ENCODE results near the gene CYSLTR2. TPM values are rescaled to one million over a fixed set of nuclear protein-coding genes. Genes with fewer than 3 reads are reported as not detected.

The CYSLTR2 gene
- total RNA-seq, 1 donor from 2014 or later, result 2.1 TPM

- no peak overlapping the region for H3K4me3 ChIP-seq (ENCODE audit: insufficient read depth, low read depth, low read length)
- TF ChIP-seq EZH2 (IDR thresholded peaks at IDR 0.05; ENCODE audit: insufficient read depth, low read length) (no peak), CTCF (IDR thresholded peaks at IDR 0.05; ENCODE audit: insufficient read depth, low read depth, low read length) (no peak)
- H3K4me2 ChIP-seq (ENCODE audit: low read length), result no peak overlapping the region
- no peaks in the 10 kb centered on the region for H3K4me1 ChIP-seq (ENCODE audit: insufficient read depth, low read length)
- H3K27ac ChIP-seq (ENCODE audit: low read depth, low read length), result no peak overlapping the region
- no peaks in the 10 kb centered on the region for H4K20me1 ChIP-seq (ENCODE audit: insufficient read depth, low read length)
- H3K36me3 Mint-ChIP-seq (ENCODE audit: low read depth, unreplicated experiment), result no peaks in the 10 kb centered on the region
- no peak overlapping the region for H3K4me3 Mint-ChIP-seq (ENCODE audit: unreplicated experiment)
- no peak overlapping the region for H2AFZ ChIP-seq (ENCODE audit: low read depth, low read length)
- H3K27me3 Mint-ChIP-seq (ENCODE audit: low read depth, unreplicated experiment), result no peaks in the 10 kb centered on the region
- no peaks in the 10 kb centered on the region for H3K36me3 ChIP-seq (ENCODE audit: insufficient read depth, low read length)
- no peaks in the 10 kb centered on the region for H3K79me2 ChIP-seq (ENCODE audit: insufficient read depth, low read length)
- no peak overlapping the region for H3K9ac ChIP-seq (ENCODE audit: low read length)
- H3K27ac Mint-ChIP-seq (ENCODE audit: unreplicated experiment), result no peak overlapping the region
- peaks cover 4% of the 10 kb centered on the region for H3K27me3 ChIP-seq (ENCODE audit: insufficient read depth, low read length)
- peaks cover 2% of the 10 kb centered on the region for H3K4me1 Mint-ChIP-seq (ENCODE audit: low read depth, unreplicated experiment)
- FAIRE-seq (no peak), DNase-seq (ENCODE audit: low read depth) (no peak)
- no peaks in the 10 kb centered on the region for H3K9me3 Mint-ChIP-seq (ENCODE audit: unreplicated experiment)
- no peaks in the 10 kb centered on the region for H3K9me3 ChIP-seq (ENCODE audit: insufficient read depth, low read depth, low read length)
These were observed 2.9 kb downstream of the CYSLTR2 start for GRCh38 chr13:48656608-48657007.

- H3K9ac ChIP-seq (ENCODE audit: low read length), result no peak overlapping the region
- H3K4me1 ChIP-seq (ENCODE audit: insufficient read depth, low read length), result no peaks in the 10 kb centered on the region
- H3K79me2 ChIP-seq (ENCODE audit: insufficient read depth, low read length), result no peaks in the 10 kb centered on the region
- no peaks in the 10 kb centered on the region for H3K36me3 Mint-ChIP-seq (ENCODE audit: low read depth, unreplicated experiment)
- no peak overlapping the region for H3K27ac ChIP-seq (ENCODE audit: low read depth, low read length)
- FAIRE-seq (no peak), DNase-seq (ENCODE audit: low read depth) (no peak)
- H3K36me3 ChIP-seq (ENCODE audit: insufficient read depth, low read length), result no peaks in the 10 kb centered on the region
- no peaks in the 10 kb centered on the region for H3K27me3 ChIP-seq (ENCODE audit: insufficient read depth, low read length)
- no peak overlapping the region for H2AFZ ChIP-seq (ENCODE audit: low read depth, low read length)
- no peaks in the 10 kb centered on the region for H4K20me1 ChIP-seq (ENCODE audit: insufficient read depth, low read length)
- H3K9me3 Mint-ChIP-seq (ENCODE audit: unreplicated experiment), result peaks cover 3% of the 10 kb centered on the region
- no peak overlapping the region for H3K4me3 ChIP-seq (ENCODE audit: insufficient read depth, low read depth, low read length)
- no peak overlapping the region for H3K27ac Mint-ChIP-seq (ENCODE audit: unreplicated experiment)
- no peaks in the 10 kb centered on the region for H3K4me1 Mint-ChIP-seq (ENCODE audit: low read depth, unreplicated experiment)
- H3K9me3 ChIP-seq (ENCODE audit: insufficient read depth, low read depth, low read length), result no peaks in the 10 kb centered on the region
- H3K4me2 ChIP-seq (ENCODE audit: low read length), result no peak overlapping the region
- H3K27me3 Mint-ChIP-seq (ENCODE audit: low read depth, unreplicated experiment), result no peaks in the 10 kb centered on the region
- no peak overlapping the region for H3K4me3 Mint-ChIP-seq (ENCODE audit: unreplicated experiment)
- TF ChIP-seq CTCF (IDR thresholded peaks at IDR 0.05; ENCODE audit: insufficient read depth, low read depth, low read length) (no peak), EZH2 (IDR thresholded peaks at IDR 0.05; ENCODE audit: insufficient read depth, low read length) (no peak)
These were observed 6.8 kb downstream of the CYSLTR2 start for GRCh38 chr13:48660361-48661076.

GRCh38 chr13:48661107-48661506 is 7.4 kb downstream of the CYSLTR2 start:
- TF ChIP-seq EZH2 (IDR thresholded peaks at IDR 0.05; ENCODE audit: insufficient read depth, low read length), result no peak
- no peak for TF ChIP-seq CTCF (IDR thresholded peaks at IDR 0.05; ENCODE audit: insufficient read depth, low read depth, low read length)
- no peak overlapping the region for H3K4me3 ChIP-seq (ENCODE audit: insufficient read depth, low read depth, low read length)
- no peak for DNase-seq (ENCODE audit: low read depth)
- peaks cover 3% of the 10 kb centered on the region for H3K9me3 Mint-ChIP-seq (ENCODE audit: unreplicated experiment)
- no peak for FAIRE-seq
- no peaks in the 10 kb centered on the region for H3K4me1 Mint-ChIP-seq (ENCODE audit: low read depth, unreplicated experiment)
- H3K36me3 ChIP-seq (ENCODE audit: insufficient read depth, low read length), result no peaks in the 10 kb centered on the region
- H3K4me2 ChIP-seq (ENCODE audit: low read length), result no peak overlapping the region
- H3K36me3 Mint-ChIP-seq (ENCODE audit: low read depth, unreplicated experiment), result no peaks in the 10 kb centered on the region
- no peaks in the 10 kb centered on the region for H3K79me2 ChIP-seq (ENCODE audit: insufficient read depth, low read length)
- no peaks in the 10 kb centered on the region for H3K27me3 Mint-ChIP-seq (ENCODE audit: low read depth, unreplicated experiment)
- H3K9me3 ChIP-seq (ENCODE audit: insufficient read depth, low read depth, low read length), result no peaks in the 10 kb centered on the region
- no peaks in the 10 kb centered on the region for H3K4me1 ChIP-seq (ENCODE audit: insufficient read depth, low read length)
- no peak overlapping the region for H2AFZ ChIP-seq (ENCODE audit: low read depth, low read length)
- H3K9ac ChIP-seq (ENCODE audit: low read length), result no peak overlapping the region
- H3K27me3 ChIP-seq (ENCODE audit: insufficient read depth, low read length), result no peaks in the 10 kb centered on the region
- H3K27ac ChIP-seq (ENCODE audit: low read depth, low read length), result no peak overlapping the region
- H3K27ac Mint-ChIP-seq (ENCODE audit: unreplicated experiment), result no peak overlapping the region
- no peaks in the 10 kb centered on the region for H4K20me1 ChIP-seq (ENCODE audit: insufficient read depth, low read length)
- no peak overlapping the region for H3K4me3 Mint-ChIP-seq (ENCODE audit: unreplicated experiment)
